ENCODE data around the gene PYGM. TPM values are rescaled to one million over a fixed set of nuclear protein-coding genes. Genes with fewer than 3 reads are reported as not detected.

The PYGM gene
- total RNA-seq (2022), result 0.51 and 1.4 TPM in 2 replicates
- percentile 34 among the genes with signal in this experiment for Bru-seq, nascent RNA
- BruChase-seq, experiment 1, labeled RNA remaining after a 2-hour chase, result percentile 39 among the genes with signal in this experiment
- percentile 38 among the genes with signal in this experiment for BruChase-seq, experiment 2, labeled RNA remaining after a 6-hour chase
- long read RNA-seq, result 0 reads

GRCh38 chr11:64759722-64760719 is at the start of gene PYGM:
Gene PYGM (minus strand): TSS chr11:64759974. CDS start chr11:64759898, 76 bp downstream.
- H3K9me3 Mint-ChIP-seq (ENCODE audit: unreplicated experiment), result no peaks in the 10 kb centered on the region
- Histone ChIP-seq H3K27me3 (replicated peaks; ENCODE audit: control insufficient read depth, insufficient read depth, low read length) (no peaks in the 10 kb centered on the region), H3K4me3 (ENCODE audit: low read depth, low read length) (no peak within 1 kb of the TSS), H3K4me1 (no peaks in the 10 kb centered on the region), H3K9me3 (no peaks in the 10 kb centered on the region), H3K36me3 (ENCODE audit: control insufficient read depth, insufficient read depth, low read length) (peaks cover 7% of the 10 kb centered on the region; the same call in 1 of the 2 replicates)
- no TSS peak for BruUV-seq (replicated peaks)
- H3K36me3 Mint-ChIP-seq (ENCODE audit: insufficient read depth, unreplicated experiment), result peaks cover 69% of the 10 kb centered on the region
- DNase-seq, result peak; percentile 43 to 53
- H3K4me1 Mint-ChIP-seq (ENCODE audit: low read depth, unreplicated experiment), result no peaks in the 10 kb centered on the region
- intact Hi-C loops (cut with micrococcal nuclease; ENCODE audit: unreplicated experiment), result no loop called here
- TF ChIP-seq CTCF (IDR thresholded peaks at IDR 0.05; ENCODE audit: insufficient read depth in 1 of 2, low read depth in 1 of 2, low read length in 1 of 2, severe bottlenecking in 1 of 2, unreplicated experiment in 1 of 2), result no peak
- H3K4me3 Mint-ChIP-seq (ENCODE audit: unreplicated experiment), result no peak within 1 kb of the TSS
- H3K27ac Mint-ChIP-seq (ENCODE audit: unreplicated experiment), result peak within 1 kb of the TSS; percentile 79
- ChIA-PET POLR2A (interaction anchor here (1.4 to 2.1 kb wide), 2 partner anchors 16 to 19 kb away, joined by 3 to 10 read pairs; partner anchors contain the start of gene SF1), CTCF (interaction anchor here (0.6 kb wide), 1 partner anchor 95 kb away, joined by 3 read pairs; no protein-coding TSS in a partner anchor)
- H3K27me3 Mint-ChIP-seq (ENCODE audit: insufficient read depth, unreplicated experiment), result no peaks in the 10 kb centered on the region

GRCh38 chr11:64805481-64805880 is 45.7 kb upstream of the PYGM start:
- H3K27ac Mint-ChIP-seq (ENCODE audit: unreplicated experiment), result peak overlapping the region; percentile 42
- no TSS peak for BruUV-seq (replicated peaks)

More at GRCh38 chr11:64805481-64805880, 45.7 kb upstream of the PYGM start:
- peaks cover 2% of the 10 kb centered on the region; the same call in 1 of the 2 replicates for H3K36me3 ChIP-seq (ENCODE audit: control insufficient read depth, insufficient read depth, low read length)
- CTCF ChIA-PET, result no interaction called here
- Mint-ChIP-seq H3K4me3 (ENCODE audit: unreplicated experiment) (no peak overlapping the region), H3K27me3 (ENCODE audit: insufficient read depth, unreplicated experiment) (no peaks in the 10 kb centered on the region), H3K36me3 (ENCODE audit: insufficient read depth, unreplicated experiment) (peaks cover 21% of the 10 kb centered on the region), H3K9me3 (ENCODE audit: unreplicated experiment) (no peaks in the 10 kb centered on the region), H3K4me1 (ENCODE audit: low read depth, unreplicated experiment) (peaks cover 9% of the 10 kb centered on the region)
- intact Hi-C loops (cut with micrococcal nuclease; ENCODE audit: unreplicated experiment), result no loop called here
- H3K4me3 ChIP-seq (ENCODE audit: low read depth, low read length), result no peak overlapping the region
- TF ChIP-seq CTCF (IDR thresholded peaks at IDR 0.05; ENCODE audit: insufficient read depth in 1 of 2, low read depth in 1 of 2, low read length in 1 of 2, severe bottlenecking in 1 of 2, unreplicated experiment in 1 of 2), result no peak
- DNase-seq, result no peak
- peaks cover 16% of the 10 kb centered on the region for H3K4me1 ChIP-seq
- H3K27me3 ChIP-seq (replicated peaks; ENCODE audit: control insufficient read depth, insufficient read depth, low read length), result no peaks in the 10 kb centered on the region
- POLR2A ChIA-PET, result no interaction called here
- H3K9me3 ChIP-seq, result no peaks in the 10 kb centered on the region

Data from Caco-2 (cell line).